ENCODE measurements around the gene CS.

- TF ChIP-seq, protein P1, sequence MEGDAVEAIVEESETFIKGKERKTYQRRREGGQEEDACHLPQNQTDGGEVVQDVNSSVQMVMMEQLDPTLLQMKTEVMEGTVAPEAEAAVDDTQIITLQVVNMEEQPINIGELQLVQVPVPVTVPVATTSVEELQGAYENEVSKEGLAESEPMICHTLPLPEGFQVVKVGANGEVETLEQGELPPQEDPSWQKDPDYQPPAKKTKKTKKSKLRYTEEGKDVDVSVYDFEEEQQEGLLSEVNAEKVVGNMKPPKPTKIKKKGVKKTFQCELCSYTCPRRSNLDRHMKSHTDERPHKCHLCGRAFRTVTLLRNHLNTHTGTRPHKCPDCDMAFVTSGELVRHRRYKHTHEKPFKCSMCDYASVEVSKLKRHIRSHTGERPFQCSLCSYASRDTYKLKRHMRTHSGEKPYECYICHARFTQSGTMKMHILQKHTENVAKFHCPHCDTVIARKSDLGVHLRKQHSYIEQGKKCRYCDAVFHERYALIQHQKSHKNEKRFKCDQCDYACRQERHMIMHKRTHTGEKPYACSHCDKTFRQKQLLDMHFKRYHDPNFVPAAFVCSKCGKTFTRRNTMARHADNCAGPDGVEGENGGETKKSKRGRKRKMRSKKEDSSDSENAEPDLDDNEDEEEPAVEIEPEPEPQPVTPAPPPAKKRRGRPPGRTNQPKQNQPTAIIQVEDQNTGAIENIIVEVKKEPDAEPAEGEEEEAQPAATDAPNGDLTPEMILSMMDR (conservative IDR thresholded peaks at IDR 0.05 in 1 of 2, IDR thresholded peaks at IDR 0.05 in 1 of 2; ENCODE audit: extremely low read depth in 1 of 2, insufficient read depth in 1 of 2, low read depth in 1 of 2, low read length in 2 of 2): no peak
- no peak for TF ChIP-seq EZH2 (IDR thresholded peaks at IDR 0.05; ENCODE audit: borderline replicate concordance, low read length)
Observed at GRCh38 chr12:56257491-56258067, 42.6 kb downstream of the CS start.
